Activated T-helper 2 cell treated with anti-CD3 and anti-CD28 coated beads, Interferon-gamma antibody, Interleukin-2, Interleukin-4, amounts not matched to agents 10 μg/mL and 5 μg/mL and 100 μg/mL, durations not matched to agents 14 hours and 24 hours and 36 hours (primary cell): ENCODE measurements around the gene VGLL4. TPM values are rescaled to one million over a fixed set of nuclear protein-coding genes. Genes with fewer than 3 reads are reported as not detected.
"Not testable (repeated sequence)": the region's sequence is repeated elsewhere in the genome, so short reads cannot be mapped to it uniquely, and the experiment has no call there.

Source experiments
- DNase-seq: peaks from one replicate; pipeline ENCODE4 v3.0.0; 2021; ENCODE audit warnings: low spot score
- H3K27ac Mint-ChIP-seq: one replicate; pipeline ENCODE4 v1.8.0; 2021; ENCODE audit warnings: mixed read lengths
- H3K27me3 Mint-ChIP-seq: one replicate; pipeline ENCODE4 v1.8.0; 2021; ENCODE audit warnings: low read depth, mixed read lengths
- H3K36me3 Mint-ChIP-seq: one replicate; pipeline ENCODE4 v1.8.0; 2021; ENCODE audit warnings: low read depth, mixed read lengths
- H3K4me1 Mint-ChIP-seq: one replicate; pipeline ENCODE4 v1.8.0; 2021; ENCODE audit warnings: low read depth, mixed read lengths
- H3K4me3 Mint-ChIP-seq: one replicate; pipeline ENCODE4 v1.8.0; 2021; ENCODE audit warnings: low read depth, mild to moderate bottlenecking, moderate library complexity, mixed read lengths
- H3K9me3 Mint-ChIP-seq: one replicate; pipeline ENCODE4 v1.8.0; 2021; ENCODE audit warnings: mixed read lengths
- intact Hi-C: fragments of 100-400 bp; cut with micrococcal nuclease; formaldehyde crosslinking; loops from one replicate; pipeline ENCODE4 v1.15.1; 2023
- total RNA-seq: library from RNA; stranded (reverse); gene quantifications from 2 replicates; pipeline ENCODE4 v1.2.3, GENCODE V29; 2022

VGLL4 gene
- total RNA-seq, 1 donor from 2014 or later, result 66.6 TPM

DNA sequence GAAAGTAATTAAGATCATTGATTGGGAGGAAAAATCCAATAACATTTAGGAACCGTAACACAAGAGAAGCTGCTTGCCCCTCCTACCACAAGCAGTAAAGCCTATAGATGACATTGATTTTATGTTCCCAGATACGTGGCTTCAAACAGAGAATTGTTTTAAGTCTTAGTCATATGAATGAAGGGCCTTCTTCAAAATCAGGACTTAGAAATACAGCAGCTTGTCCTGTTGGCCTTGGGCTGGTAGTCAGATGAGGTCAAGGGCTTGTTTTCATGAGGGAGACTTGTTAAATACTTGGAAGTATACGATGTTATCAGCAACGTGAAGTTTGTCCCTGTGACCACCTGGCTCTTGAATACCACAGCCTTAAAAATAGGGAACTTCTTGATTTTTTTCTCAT, 114.4 kb downstream of the VGLL4 start:
- intact Hi-C loops, result no loop called here
- DNase-seq, result no peak
- Mint-ChIP-seq H3K9me3 (no peaks in the 10 kb centered on the region), H3K4me3 (no peak overlapping the region), H3K27me3 (no peaks in the 10 kb centered on the region), H3K36me3 (peaks cover 5% of the 10 kb centered on the region), H3K27ac (no peak overlapping the region), H3K4me1 (no peaks in the 10 kb centered on the region)

DNA sequence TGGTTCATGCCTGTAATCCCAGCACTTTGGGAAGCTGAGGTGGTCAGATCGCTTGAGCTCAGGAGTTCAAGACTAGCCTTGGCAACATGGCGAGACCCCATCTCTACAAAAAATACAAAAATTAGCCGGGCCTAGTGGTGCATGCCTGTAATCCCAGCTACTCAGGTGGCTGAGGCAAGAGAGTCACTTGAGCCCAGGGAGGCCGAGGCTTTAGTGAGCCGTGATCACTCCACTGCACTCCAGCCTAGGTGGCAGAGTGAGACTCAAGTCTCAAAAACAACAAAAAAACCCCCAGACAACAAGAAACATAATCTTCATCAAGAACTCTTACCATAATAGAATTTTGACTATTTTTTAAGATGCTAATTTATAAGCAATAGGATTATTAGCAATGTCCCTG, 117.6 kb downstream of the VGLL4 start:
- intact Hi-C loops, H3K27ac Mint-ChIP-seq, H3K4me3 Mint-ChIP-seq, H3K9me3 Mint-ChIP-seq, DNase-seq, H3K36me3 Mint-ChIP-seq, H3K27me3 Mint-ChIP-seq, H3K4me1 Mint-ChIP-seq: not testable (repeated sequence)

DNA sequence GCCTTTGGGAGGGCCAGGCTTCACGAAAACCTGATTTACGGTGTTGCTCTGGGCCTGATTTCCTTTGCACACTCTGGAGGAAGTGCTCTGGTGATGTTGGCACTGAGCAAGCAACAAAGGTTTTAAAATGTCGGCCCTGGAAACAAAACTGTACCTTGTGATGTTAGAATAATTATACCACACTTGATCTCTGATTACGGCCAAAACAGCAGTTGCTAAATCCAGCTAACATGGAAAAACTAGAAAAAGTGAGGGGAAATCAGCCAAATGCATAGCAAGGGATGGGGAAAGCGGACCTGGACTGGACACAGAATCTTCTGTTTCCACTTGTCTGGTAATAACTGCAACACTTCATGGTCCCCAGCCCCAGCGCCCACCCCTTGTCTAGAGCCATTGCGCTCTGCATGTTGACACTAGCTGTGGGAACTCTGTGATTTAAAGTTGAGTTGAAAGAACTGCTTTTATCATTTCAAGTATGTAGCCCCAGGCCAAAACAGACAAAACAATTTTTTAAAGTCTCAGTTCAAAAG, 120.1 kb downstream of the VGLL4 start:
- H3K36me3 Mint-ChIP-seq, result peaks cover 5% of the 10 kb centered on the region
- H3K4me3 Mint-ChIP-seq, result no peak overlapping the region
- DNase-seq, result no peak
- intact Hi-C loops, result no loop called here
- no peak overlapping the region for H3K27ac Mint-ChIP-seq
- H3K9me3 Mint-ChIP-seq, result no peaks in the 10 kb centered on the region
- H3K4me1 Mint-ChIP-seq, result no peaks in the 10 kb centered on the region
- no peaks in the 10 kb centered on the region for H3K27me3 Mint-ChIP-seq

GRCh38 chr3:11522953-11523571, 120.7 kb downstream of the VGLL4 start:
- Mint-ChIP-seq H3K9me3 (no peaks in the 10 kb centered on the region), H3K36me3 (peaks cover 3% of the 10 kb centered on the region), H3K27ac (no peak overlapping the region), H3K4me3 (no peak overlapping the region), H3K27me3 (no peaks in the 10 kb centered on the region), H3K4me1 (no peaks in the 10 kb centered on the region)
- intact Hi-C loops, result no loop called here
- DNase-seq, result no peak

DNA sequence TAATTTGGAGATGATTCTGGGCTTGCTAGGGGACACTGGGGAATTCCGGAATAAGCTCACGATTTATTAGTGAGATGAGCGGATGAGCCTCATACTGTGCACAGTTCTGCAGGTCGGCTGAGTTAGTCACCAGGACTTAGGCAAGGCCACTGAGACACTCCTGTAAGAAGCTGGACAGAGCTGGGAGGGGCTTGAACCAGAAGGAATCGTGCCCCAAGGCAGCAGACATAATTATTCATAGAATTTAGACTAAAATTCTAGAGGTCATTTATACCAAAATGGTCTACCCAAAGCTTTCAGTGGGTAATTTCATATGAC, 121.4 kb downstream of the VGLL4 start:
- Mint-ChIP-seq H3K36me3 (no peaks in the 10 kb centered on the region), H3K27me3 (no peaks in the 10 kb centered on the region), H3K4me3 (no peak overlapping the region), H3K4me1 (no peaks in the 10 kb centered on the region), H3K27ac (no peak overlapping the region), H3K9me3 (no peaks in the 10 kb centered on the region)
- no peak for DNase-seq
- intact Hi-C loops, result no loop called here

GRCh38 chr3:11521167-11521566, 122.5 kb downstream of the VGLL4 start:
- no peaks in the 10 kb centered on the region for H3K9me3 Mint-ChIP-seq
- intact Hi-C loops, result no loop called here

DNA sequence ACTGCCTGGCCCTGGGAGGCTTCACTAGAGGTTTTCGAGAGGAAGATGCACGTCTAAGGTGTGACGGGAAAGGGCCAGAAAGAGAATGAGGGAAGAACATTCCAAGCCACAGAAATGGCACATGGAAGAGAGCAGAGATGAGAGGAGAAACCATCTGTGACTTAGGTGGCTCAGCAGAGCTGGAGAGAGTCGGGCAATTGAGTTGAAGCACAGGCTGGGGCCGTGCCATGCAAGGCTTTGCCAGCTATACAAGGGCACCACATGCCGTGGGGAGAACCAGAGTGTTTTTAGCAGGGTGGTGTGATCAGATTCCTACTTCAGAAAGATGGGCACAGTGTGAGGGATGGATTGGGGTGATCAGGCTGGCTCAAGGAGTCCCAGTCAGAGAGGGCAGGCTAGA, 126.1 kb downstream of the VGLL4 start:
- intact Hi-C loops, result no loop called here

More at GRCh38 chr3:11521167-11521566, 122.5 kb downstream of the VGLL4 start:
- H3K27ac Mint-ChIP-seq, result no peak overlapping the region
- no peaks in the 10 kb centered on the region for H3K4me1 Mint-ChIP-seq
- H3K36me3 Mint-ChIP-seq, result no peaks in the 10 kb centered on the region
- H3K4me3 Mint-ChIP-seq, result no peak overlapping the region
- no peak for DNase-seq
- H3K27me3 Mint-ChIP-seq, result no peaks in the 10 kb centered on the region

DNA sequence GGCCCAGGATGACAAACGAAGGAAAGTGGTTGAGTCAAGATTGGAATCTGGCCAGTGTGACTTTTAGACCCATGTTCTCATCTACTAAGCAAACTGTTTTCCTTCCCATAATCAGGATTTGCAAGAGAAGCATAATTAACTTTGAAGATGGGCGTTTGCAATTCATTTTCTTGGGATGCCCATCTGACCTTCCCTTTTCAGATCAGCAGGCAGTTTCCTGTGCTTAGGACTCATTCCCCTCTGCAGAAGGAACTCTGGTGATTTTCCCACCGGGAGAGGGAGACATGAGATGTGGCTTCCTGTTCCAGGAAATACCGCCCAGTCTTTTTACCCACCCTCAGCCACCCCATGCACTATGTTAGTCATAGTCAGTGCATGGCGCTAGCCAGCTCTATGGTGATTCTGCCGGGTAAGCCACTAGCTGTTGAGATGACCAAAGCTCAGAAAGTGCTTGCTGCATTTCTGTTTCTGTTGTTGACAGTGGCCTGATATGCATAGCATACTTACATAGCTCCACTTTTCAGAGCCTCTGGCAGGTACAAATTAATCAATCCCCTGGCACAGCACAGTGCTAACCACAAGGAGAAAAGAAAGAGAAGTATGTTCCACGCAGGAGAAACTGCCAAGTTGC, 129.4 kb downstream of the VGLL4 start:
- Mint-ChIP-seq H3K9me3 (no peaks in the 10 kb centered on the region), H3K27me3 (no peaks in the 10 kb centered on the region), H3K4me1 (peaks cover 4% of the 10 kb centered on the region), H3K27ac (no peak overlapping the region), H3K4me3 (no peak overlapping the region), H3K36me3 (no peaks in the 10 kb centered on the region)
- intact Hi-C loops, result no loop called here
- no peak for DNase-seq

More for the DNA sequence above, 126.1 kb downstream of the VGLL4 start:
- H3K27ac Mint-ChIP-seq, result no peak overlapping the region
- H3K4me3 Mint-ChIP-seq, result no peak overlapping the region
- no peaks in the 10 kb centered on the region for H3K27me3 Mint-ChIP-seq
- H3K4me1 Mint-ChIP-seq, result peaks cover 4% of the 10 kb centered on the region
- DNase-seq, result no peak
- no peaks in the 10 kb centered on the region for H3K36me3 Mint-ChIP-seq
- no peaks in the 10 kb centered on the region for H3K9me3 Mint-ChIP-seq

DNA sequence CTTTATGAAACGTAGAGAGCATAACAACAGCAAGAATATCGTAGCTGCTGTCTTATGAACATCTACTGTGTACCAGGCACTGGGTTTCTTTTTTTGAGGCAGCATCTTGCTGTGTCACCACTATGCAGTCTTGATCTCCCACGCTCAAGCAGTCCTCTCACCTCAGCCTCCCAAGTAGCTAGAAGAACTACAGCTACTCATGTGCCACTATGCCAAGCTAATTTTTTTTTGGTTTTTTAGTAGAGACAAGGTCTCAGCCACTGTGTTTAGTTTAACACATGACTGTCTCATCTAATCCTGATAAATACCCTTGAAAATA, 129.9 kb downstream of the VGLL4 start:
- Mint-ChIP-seq H3K4me1 (peaks cover 4% of the 10 kb centered on the region), H3K4me3 (no peak overlapping the region), H3K9me3 (no peaks in the 10 kb centered on the region), H3K27me3 (no peaks in the 10 kb centered on the region), H3K27ac (no peak overlapping the region), H3K36me3 (no peaks in the 10 kb centered on the region)
- DNase-seq, result no peak
- intact Hi-C loops, result no loop called here

DNA sequence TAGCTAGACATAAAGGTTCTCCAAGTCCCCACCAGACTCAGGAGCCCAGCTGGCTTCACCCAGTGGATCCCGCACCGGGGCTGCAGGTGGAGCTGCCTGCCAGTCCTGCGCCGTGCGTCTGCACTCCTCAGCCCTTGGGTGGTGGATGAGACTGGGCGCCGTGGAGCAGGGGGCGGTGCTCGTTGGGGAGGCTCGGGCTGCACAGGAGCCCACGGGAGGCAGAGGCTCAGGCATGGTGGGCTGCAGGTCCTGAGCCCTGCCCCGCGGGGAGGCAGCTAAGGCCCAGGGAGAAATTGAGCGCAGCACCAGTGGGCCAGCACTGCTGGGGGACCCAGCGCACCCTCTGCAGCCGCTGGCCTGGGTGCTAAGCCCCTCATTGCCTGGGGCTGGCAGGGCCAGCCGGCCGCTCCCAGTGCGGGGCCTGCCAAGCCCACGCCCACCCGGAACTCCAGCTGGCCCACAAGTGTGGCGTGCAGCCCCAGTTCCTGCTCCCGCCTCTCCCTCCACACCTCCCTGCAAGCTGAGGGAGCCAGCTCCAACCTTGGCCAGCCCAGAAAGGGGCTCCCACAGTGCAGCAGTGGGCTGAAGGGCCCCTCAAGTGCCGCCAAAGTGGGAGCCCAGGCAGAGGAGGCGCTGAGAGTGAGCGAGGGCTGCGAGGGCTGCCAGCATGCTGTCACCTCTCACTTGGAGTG, 130.4 kb downstream of the VGLL4 start:
- H3K36me3 Mint-ChIP-seq, H3K9me3 Mint-ChIP-seq, H3K4me1 Mint-ChIP-seq, H3K27ac Mint-ChIP-seq, H3K4me3 Mint-ChIP-seq, H3K27me3 Mint-ChIP-seq, intact Hi-C loops, DNase-seq: not testable (repeated sequence)

DNA sequence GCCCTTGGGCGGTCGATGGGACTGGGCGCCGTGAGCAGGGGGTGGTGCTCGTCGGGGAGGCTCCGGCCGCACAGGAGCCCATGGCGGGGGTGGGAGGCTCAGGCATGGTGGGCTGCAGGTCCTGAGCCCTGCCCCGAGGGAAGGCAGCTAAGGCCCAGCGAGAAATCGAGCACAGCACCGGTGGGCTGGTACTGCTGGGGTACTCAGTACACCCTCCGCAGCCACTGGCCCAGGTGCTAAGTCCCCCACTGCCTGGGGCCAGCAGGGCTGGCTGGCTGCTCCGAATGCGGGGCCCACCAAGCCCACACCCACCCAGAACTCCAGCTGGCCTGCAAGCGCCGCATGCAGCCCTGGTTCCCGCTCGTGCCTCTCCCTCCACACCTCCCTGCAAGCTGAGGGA, 132.1 kb downstream of the VGLL4 start:
- H3K9me3 Mint-ChIP-seq, H3K36me3 Mint-ChIP-seq, H3K4me1 Mint-ChIP-seq, H3K27me3 Mint-ChIP-seq, H3K27ac Mint-ChIP-seq, intact Hi-C loops, DNase-seq, H3K4me3 Mint-ChIP-seq: not testable (repeated sequence)

- Mint-ChIP-seq H3K4me1 (peaks cover 6% of the 10 kb centered on the region), H3K27me3 (no peaks in the 10 kb centered on the region), H3K9me3 (no peaks in the 10 kb centered on the region), H3K27ac (no peak overlapping the region), H3K4me3 (no peak overlapping the region), H3K36me3 (no peaks in the 10 kb centered on the region)
- intact Hi-C loops, result no loop called here
- DNase-seq, result no peak
These were observed 133.4 kb downstream of the VGLL4 start for GRCh38 chr3:11510356-11510755.

- Mint-ChIP-seq H3K27ac (no peak overlapping the region), H3K9me3 (no peaks in the 10 kb centered on the region), H3K4me3 (no peak overlapping the region), H3K36me3 (no peaks in the 10 kb centered on the region), H3K27me3 (no peaks in the 10 kb centered on the region), H3K4me1 (peaks cover 6% of the 10 kb centered on the region)
- intact Hi-C loops, result no loop called here
- no peak for DNase-seq
These were observed 133.7 kb downstream of the VGLL4 start for GRCh38 chr3:11510001-11510340.
